NCI-H460 (cell line): Measurements from ENCODE around the gene MUC13. TPM values are rescaled to one million over a fixed set of nuclear protein-coding genes. Genes with fewer than 3 reads are reported as not detected.

Source experiments
- DNase-seq: peaks from one replicate; pipeline ENCODE4 v3.0.0-alpha.2; 2016; ENCODE audit warnings: low read depth; ENCODE audit errors: extremely low read depth
- total RNA-seq: library from RNA; depleted of rRNA; stranded (reverse); fragments of >200 nt; shearing (Covaris generic); gene quantifications from 2 replicates; pipeline ENCODE4 v1.2.3, GENCODE V29; 2014

Gene MUC13
- total RNA-seq, 1 experiment from 2014 or later: 0.10 TPM

DNA sequence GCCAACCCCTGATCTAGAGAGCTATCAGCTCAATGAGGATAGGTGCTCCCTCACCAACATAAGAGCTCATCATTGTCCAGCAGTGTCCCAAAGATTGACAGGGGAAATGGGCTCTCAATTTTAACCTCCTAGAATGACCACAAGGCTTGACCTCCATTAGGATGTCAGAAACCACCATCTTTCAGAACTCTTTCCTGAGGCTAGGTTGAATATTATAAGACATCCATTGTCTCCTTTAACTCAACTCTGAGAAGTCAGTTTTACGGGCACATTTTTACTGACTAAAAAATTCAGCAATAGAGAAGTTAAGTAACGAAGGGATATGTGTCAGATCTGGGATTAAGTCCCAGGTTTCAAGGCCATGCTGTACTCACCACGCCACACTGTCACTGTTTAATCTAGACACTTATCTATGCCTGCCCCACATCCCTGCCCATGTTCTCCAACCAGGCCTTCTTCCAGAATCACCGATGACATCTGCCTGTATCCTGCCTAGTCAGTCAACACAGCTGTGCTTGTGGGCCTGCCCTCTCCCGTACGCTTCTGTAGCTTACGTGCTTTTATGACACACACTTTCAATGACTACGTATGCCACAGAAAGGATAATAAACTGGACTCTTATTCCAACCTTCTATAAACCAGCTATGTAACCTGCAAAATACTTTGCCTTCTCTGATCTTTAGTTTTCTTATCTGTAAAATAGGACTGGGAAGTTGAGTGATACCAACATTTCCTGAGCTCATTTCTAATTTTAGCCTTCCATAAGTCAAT, 17.1 kb upstream of the MUC13 start:
- DNase-seq: no peak

DNA sequence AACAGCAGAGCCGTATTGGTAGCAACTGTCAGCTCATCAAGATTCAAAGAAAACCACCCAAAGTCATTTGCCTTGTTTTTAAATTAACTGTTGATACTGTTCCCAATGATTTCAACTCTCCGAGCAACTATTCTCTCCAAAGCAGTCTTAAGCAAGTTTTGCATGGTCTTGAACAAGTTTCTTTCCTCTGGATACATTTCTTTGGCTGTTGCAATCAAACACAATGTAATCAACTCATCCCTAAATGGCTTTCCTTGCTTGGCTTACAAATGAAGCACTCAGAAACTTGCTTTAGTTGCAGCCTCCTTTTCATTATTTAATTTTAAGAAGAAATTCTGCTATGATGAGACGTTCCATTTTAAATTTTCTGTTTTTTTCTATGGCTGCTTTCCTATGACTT, 15.5 kb upstream of the MUC13 start:
- DNase-seq: no peak

DNA sequence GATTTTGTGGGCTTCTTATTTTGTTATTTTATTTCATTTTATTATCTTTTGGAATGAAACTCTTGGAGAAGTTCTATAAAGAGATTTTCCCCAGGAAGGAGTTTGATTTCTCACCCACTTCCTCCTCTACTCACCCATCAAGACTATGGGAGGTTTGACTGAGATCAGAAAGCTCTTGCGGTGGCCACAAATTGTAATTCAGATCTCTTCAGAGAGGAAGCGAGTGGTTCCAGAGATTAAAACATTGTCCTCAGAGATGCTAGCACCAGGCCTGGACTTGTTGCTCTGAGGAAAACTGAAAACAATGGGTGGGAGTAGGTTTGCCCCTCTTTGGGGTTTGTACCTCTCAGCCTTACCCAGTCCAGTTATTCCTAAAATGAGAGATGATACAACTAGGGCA, 8.1 kb upstream of the MUC13 start:
- no peak for DNase-seq

DNA sequence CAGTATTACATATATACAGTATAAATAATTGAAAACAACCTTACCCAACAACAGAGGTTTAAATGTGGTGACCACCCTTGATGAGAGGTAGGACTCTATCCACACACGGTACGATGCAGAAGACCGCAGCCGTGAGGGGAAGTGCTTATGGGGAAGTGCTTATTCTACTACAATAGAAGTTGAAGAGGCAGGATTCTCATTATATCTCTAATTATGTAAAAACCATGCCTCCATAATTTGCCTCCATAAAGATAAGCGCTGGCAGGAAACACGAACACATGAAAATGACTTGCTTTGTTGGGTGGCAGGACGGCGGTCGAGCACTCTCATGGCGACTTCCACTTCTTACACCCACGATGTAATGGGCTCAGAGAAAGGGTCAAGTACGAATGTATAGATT, 7.2 kb upstream of the MUC13 start:
- no peak for DNase-seq

DNA sequence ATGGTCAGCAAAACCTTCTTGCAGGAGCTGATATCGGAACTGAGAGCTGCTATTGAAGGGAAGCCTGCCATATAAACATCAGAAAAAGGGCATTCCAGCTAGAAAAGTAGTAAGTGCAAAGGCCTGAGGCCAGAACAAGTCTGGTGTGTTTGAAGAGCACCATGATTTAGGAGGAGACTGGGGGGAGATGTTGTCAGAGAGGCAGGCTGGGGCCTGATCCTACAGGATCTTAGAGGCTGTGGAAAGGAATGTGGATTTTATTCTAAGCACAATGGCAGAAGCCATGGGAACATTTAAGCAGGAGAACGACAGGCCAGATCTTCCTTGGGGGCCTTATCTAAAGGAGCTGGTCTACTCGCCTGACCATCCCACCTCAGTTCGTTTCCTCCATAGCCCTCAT, 5.1 kb upstream of the MUC13 start:
- no peak for DNase-seq

DNA sequence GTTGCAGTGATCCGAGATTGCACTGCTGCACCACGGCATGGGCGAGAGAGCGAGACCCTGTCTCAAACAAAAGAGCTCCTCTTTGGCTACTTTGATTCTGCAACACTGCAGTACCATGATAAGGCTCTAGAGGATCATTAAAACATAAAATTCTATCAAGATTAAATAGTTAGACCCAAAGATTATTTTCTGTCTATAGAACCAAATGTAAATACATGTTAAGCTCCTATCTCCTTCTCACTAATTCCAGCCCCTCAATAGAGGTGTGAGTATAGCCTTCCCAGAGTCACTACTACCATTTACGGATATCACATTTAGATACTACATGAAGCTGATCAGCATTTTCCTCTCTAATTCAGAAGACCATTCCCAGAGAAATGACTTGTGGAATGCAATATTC, 4.3 kb upstream of the MUC13 start:
- DNase-seq: no peak

DNA sequence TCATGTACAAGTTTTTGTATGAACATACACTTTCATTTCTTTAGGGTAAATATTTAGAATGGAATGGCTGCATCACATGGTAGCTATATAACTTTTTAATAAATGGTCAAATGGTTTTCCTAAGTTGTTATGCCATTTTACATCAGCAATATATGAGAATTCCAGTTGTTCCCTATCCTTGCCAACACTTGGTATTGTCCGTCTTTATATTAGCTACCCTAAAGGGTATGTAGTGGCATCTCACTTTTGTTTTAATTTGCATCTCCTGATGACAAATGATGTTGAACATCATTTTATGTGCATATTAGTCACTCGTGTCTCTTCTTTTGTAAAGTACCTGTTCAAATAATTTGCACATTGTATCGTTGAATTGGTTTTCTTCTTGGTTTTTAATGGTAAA, 2.5 kb upstream of the MUC13 start:
- no peak for DNase-seq

DNA sequence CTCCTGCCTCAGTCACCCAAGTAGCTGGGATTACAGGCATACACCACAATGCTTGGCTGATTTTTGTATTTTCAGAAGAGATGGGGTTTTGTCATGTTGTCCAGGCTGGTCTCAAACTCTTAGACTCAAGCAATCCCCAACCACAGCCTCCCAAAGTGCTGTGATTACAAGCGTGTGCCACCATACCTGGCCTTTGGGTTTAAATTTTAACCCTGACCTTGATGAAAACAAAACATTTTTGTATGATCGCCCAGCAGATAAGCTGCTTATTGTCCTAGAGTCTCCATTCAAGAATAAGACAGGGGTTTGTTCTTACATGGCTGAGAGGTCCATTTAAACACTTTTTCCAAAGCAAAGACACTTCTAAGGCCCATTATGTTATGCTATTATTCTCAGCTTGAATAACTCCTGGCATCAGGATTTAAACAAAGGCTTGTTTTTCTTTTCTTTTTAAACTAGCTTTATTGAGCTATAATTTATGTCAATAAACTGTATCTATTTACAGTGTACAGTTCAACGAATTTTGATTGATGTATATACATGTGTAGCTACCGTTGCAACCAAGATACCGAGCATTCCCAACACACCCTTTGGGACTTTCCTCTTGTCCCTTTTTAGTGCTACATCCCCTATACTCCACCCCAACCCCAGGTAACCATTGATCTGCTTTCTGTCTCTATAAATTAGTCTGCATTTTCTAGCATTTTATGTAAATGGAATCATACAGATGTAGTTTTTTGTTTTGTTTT, 1.4 kb upstream of the MUC13 start:
- DNase-seq: no peak

DNA sequence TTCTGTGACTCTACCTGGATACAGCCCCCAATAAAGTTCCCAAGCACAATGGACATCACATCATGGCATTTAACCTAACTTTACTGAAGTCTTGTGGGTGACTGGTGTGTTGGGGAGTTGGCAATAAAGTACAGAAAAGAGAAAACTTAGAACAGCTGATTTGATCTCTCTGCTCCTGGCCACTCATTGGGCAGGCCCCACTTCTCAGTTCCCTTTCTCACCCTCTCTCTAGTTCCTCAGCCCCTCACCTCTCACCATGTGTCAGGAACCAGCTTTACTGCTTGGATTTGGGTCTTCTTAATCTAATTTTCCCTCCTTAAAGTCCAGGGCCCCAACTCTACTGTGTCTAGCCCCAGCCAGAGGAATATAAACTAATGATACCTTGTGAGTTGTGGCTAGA, 713 bp upstream of the MUC13 start:
- no peak for DNase-seq

DNA sequence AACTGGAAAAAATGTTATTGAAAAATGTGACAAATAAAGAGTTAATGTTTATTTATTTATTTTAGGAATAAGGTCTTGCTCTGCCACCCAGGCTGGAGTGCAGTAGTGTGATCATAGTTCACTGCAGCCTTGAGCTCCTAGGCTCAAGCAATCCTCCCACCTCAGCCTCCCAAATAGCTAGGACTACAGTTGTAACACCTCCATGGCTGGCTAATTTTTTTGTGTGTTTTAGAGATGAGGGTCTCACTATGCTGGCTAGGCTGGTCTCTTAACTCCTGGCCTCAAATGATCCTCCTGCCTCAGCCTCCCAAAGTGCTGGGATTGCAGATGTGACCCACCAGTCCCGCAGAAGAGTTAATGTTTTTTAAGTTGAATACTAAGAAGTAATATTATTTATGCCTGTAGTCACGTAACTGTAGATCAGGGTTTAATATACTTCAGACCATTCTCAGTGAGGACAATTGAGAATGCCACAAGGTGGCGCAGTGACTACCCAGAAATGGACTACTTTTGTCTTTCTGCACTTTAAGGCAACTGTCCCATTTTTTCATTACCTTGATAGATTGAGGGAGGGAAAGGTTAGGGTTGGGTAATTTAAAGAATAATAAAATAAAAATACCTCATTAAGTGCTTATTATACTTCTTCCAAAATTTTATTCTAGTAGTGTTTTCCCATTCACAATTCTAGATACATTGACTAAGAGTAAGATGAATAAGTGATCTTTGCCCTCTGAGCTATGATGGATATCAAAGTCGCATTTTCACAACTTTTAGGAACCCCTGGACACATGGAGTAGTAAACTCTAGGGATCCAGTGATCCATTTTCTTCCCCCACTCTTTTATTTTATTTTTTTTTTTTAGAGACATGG, 6.0 kb downstream of the MUC13 start:
- peak; percentile 64 for DNase-seq

DNA sequence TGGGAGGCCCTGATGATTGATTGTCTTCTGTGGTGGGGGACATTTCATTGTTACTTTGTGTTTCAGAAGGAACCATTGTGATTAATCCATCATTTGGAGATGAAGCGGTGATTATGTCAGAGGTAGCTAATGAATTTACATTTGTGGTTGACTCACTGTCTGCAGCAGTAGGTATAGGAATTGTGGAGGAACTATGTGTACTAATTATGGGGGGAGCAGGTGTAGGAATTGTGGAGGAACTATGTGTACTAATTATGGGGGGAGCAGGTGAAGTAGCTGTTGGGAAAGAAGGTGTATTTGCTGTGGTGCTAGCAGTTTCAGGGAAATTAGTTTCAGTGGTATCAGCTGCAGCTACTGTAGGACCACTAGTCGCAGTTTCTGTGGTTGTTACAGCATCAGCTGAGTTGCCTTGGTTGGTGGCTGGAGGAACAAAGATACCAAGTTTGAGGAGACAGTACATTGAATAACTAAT, 6.9 kb downstream of the MUC13 start:
- DNase-seq: no peak

DNA sequence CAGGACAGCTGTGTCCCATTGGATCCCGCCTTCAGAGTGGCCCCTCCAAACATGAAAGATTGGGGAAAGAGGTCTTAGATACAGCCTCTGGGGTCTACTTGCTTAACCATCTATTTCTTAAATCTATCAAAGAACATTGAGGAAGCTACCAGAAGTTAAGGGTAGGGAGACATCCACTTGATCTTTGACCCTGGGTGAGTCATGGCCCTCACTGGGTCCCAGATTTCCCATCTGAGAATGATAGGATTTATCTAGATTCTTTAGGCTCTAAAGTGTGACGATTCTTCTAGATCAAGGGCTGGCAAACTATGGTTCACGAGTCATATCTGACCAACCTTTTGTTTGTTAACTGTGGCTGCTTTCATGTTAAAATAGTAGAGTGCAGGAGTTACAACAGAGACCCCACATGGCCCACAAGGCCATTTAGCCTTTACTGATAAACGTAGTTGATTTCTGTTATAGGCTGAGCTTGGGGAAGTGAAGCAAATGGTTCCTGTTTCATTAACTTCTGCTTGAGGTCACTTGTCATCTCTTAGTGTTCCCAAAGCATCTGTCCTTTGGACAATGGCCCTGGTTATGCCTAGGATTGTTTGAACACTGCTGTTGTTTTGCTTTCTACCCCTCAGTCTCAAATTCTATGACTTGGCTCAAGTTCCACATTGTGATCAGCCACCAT, 8.0 kb downstream of the MUC13 start:
- no peak for DNase-seq

DNA sequence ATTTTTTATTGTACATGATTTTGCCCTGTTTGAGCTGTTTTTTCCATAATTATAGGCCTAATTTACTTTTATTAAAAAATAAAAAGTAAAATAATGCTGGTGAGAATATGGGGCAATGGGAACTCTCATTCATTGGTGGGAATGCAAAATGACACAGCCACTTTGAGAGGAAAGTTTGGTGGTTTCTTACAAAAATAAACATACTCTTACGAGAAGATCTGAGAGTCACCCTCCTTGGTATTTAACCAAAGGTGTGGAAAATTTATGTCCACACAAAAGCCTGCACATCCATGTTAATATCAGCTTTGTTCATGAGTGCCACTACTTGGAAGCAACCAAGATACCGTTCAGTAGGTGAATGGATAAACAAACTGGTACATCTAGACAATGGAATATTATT, 9.8 kb downstream of the MUC13 start:
- no peak for DNase-seq

DNA sequence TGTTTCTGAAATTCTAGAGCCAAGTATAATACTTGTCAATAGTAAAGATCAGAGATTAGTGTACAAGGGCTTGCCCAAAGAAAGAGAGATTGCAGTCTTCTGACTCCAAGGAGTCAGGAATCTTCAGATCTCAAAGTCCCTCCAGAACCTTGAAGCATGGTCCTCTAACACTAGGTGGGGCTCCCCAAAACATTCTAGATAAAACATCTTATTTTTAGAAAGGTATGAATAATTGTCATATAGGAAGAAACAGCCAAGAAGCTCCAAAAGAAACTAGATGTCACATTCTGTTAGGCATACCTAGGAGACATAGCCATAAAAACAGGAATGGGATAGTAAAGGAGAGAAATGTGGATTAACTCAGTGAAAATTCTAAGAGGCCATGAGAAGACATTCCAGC, 10.7 kb downstream of the MUC13 start:
- no peak for DNase-seq

DNA sequence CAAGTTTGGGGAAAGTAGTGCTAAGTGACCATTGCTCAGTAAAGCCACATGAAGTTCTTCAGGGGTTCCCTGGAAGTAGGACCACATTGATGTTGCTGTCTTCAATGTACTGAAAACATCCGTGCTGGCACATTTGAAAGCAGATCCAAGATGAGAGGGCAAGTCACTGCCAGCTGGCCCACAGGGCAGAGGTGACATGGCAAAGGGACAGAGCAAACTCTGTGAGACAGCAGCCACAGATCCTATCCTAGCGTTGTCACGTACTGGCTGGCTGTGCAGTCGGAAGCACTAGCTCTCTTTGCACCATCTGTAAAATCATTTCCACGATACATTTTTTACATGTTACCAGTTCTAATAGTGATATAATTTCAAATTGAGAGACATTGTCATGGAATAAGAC, 13.8 kb downstream of the MUC13 start:
- DNase-seq: no peak

DNA sequence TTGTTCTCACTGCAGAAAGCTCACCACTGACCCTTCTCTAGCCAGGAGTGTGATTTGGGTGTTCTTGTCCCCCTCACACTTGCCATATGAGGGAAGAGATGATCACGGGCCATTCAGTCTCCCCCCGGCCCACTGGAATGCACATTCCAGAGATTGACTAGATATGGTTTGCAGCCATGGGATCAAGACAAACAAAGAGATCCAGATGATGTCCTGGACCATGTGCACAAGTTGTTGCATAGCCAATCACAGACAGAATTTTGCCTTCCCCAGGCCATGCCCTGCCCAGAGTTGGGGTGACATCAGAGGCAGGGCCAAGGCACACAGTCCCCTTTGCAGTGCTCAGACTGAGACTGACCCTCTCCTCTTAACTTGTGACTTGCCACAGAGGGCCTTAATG, 14.8 kb downstream of the MUC13 start:
- DNase-seq: no peak

DNA sequence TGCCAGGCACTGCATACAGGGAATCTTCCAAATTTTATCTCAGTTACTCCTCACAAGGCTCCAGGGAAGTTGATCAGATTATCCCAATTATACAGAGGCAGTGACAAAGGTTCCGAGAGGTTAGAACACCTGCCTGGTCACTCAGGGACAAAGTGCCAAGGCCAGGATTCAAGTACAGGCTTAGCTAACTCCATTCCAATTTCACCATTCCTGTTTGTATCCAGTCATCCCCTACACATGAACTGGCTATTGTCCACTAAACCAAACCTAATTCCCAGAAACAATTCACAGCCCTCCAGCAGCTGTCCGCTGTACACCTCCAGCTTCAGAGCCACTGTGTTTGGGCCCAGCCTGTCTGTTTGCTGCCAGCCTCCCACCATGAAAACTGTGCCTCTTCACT, 16.0 kb downstream of the MUC13 start:
- DNase-seq: no peak

DNA sequence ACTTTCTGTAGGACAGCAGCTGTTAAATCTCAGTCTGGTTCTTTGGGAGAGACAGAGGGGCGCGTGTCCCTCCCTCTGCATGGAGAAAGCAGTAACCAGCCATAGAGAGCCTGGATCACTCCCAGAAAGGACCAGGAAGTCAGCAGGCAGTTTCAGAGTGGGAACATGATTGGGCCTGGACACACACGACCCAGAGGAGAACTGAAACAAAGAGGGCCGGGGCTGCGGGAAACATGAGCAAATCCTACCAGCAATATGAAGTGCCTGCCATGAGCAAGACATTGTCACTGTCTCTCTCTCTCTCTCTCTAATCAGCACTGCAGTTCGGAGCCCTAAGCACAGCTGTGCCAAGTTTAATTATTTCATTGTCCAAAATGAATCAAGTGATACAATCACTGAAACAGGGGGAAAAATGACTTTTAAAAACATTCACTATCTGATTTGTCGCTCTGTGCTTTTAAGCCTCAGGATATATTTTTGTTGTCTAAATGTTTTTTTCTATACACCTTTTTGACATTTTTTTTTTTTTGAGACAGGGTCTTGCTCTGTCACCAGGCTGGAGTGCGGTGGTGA, 17.6 kb downstream of the MUC13 start:
- DNase-seq: no peak

DNA sequence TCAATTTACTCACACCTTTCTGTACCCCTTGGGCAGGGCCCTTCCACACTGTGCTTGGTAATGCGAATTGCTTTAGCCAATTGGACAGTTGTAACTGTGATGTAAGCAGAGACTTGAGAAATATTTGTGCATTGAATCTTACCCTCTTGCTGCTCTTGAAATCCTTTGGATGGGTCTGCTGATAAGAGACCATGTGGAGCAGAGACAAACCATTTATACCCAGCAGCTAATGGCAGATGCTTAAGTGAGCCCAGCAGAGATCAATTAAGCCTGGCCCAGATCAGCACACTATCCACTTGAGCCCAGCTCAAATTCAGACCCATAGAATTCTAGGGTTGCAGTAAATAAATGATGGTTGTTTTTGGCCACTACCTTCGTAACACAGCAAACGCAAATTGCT, 19.3 kb downstream of the MUC13 start:
- DNase-seq: peak; percentile 24

DNA sequence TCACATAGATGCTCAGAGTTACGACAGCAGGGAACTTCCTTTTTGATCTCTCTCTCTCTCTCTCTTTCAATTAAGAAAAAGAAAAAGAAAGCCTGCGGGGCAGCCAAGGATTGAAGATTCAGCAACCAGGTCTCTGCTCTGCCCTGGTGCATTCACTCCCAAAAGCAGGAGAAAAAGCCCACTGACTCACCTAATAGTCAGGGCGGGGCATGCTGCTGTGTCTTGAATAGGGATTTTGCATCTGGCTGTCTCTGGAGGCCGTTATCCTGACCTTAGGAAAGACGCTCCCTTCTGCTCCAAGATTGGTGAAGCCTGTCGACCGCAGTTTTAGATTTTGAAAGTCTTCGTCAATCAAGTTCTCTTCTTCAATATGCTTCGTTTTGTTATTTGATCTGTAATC, 26.6 kb downstream of the MUC13 start:
- DNase-seq: no peak
